GM23338 (cell line): ENCODE data around the gene GUCY1B1. TPM values are rescaled to one million over a fixed set of nuclear protein-coding genes. Genes with fewer than 3 reads are reported as not detected.

Experiments used
- ATAC-seq: fragments of 200-7000 bp; cut with Tn5 transposase; 3 replicates; pipeline ENCODE4 v1.9.1; 2020
- DNase-seq: peaks from one replicate; pipeline ENCODE4 v3.0.0-alpha.2; 2015; ENCODE audit warnings: low spot score
- H2AFZ ChIP-seq: fragments of 200-600 bp; sonication (generic); 2 replicates; pipeline ENCODE4 v1.8.0; 2016; ENCODE audit warnings: antibody characterized with exemption, mild to moderate bottlenecking, moderate library complexity
- H3F3A ChIP-seq: fragments of 200-600 bp; sonication (generic); replicated peaks from 2 replicates; pipeline ENCODE4 v1.8.0; 2017; ENCODE audit warnings: antibody characterized with exemption, mixed run types, low read depth
- H3K27ac ChIP-seq: fragments of 200-600 bp; sonication (generic); 2 replicates; pipeline ENCODE4 v1.6.1; 2016; ENCODE audit warnings: low read depth
- H3K27me3 ChIP-seq: fragments of 200-600 bp; sonication (generic); 2 replicates; pipeline ENCODE4 v1.8.0; 2016; ENCODE audit warnings: mild to moderate bottlenecking, mixed run types, moderate library complexity; ENCODE audit not compliant: insufficient read depth
- H3K36me3 ChIP-seq: fragments of 200-600 bp; sonication (generic); 2 replicates; pipeline ENCODE4 v1.8.0; 2016; ENCODE audit warnings: mild to moderate bottlenecking; ENCODE audit not compliant: insufficient read depth
- H3K4me1 ChIP-seq: fragments of 200-600 bp; sonication (generic); 2 replicates; pipeline ENCODE4 v1.8.0; 2016; ENCODE audit warnings: mild to moderate bottlenecking, moderate library complexity; ENCODE audit not compliant: insufficient read depth
- H3K4me2 ChIP-seq: fragments of 200-600 bp; sonication (generic); 2 replicates; pipeline ENCODE4 v1.7.1; 2017; ENCODE audit warnings: mixed run types
- H3K4me3 ChIP-seq: fragments of 200-600 bp; sonication (generic); 2 replicates; pipeline ENCODE4 v1.6.1; 2016; ENCODE audit warnings: mixed run types
- H3K79me2 ChIP-seq: fragments of 200-600 bp; sonication (generic); replicated peaks from 2 replicates; pipeline ENCODE4 v1.8.0; 2017; ENCODE audit warnings: mild to moderate bottlenecking; ENCODE audit not compliant: insufficient read depth
- H3K9me2 ChIP-seq: fragments of 200-600 bp; sonication (generic); 2 replicates; pipeline ENCODE4 v1.8.0; 2017; ENCODE audit not compliant: insufficient read depth
- H4K20me1 ChIP-seq: fragments of 200-600 bp; sonication (generic); replicated peaks from 2 replicates; pipeline ENCODE4 v1.8.0; 2017; ENCODE audit warnings: mild to moderate bottlenecking; ENCODE audit not compliant: insufficient read depth
- H3K27ac Mint-ChIP-seq: 2 replicates; pipeline ENCODE4 v1.8.0; 2020; ENCODE audit warnings: inconsistent platforms, mild to moderate bottlenecking, moderate library complexity, mixed read lengths
- H3K27me3 Mint-ChIP-seq: 3 replicates; pipeline ENCODE4 v1.8.0; 2022; ENCODE audit warnings: low read depth, mild to moderate bottlenecking, moderate library complexity, mixed read lengths, inconsistent platforms; ENCODE audit not compliant: insufficient read depth, poor library complexity
- H3K36me3 Mint-ChIP-seq: 3 replicates; pipeline ENCODE4 v1.8.0; 2021; ENCODE audit warnings: low read depth, mild to moderate bottlenecking, inconsistent platforms, moderate library complexity, mixed read lengths
- H3K4me1 Mint-ChIP-seq: 3 replicates; pipeline ENCODE4 v1.8.0; 2020; ENCODE audit warnings: mild to moderate bottlenecking, inconsistent platforms, mixed read lengths
- H3K4me3 Mint-ChIP-seq: 3 replicates; pipeline ENCODE4 v1.8.0; 2021; ENCODE audit warnings: moderate library complexity, mild to moderate bottlenecking, inconsistent platforms, mixed read lengths
- H3K9me3 Mint-ChIP-seq: 3 replicates; pipeline ENCODE4 v1.8.0; 2020; ENCODE audit warnings: moderate library complexity, mild to moderate bottlenecking, inconsistent platforms, mixed read lengths
- CREB1 ChIP-seq: fragments of 250-450 bp; sonication (Bioruptor Pico); IDR thresholded peaks from 2 replicates; pipeline ENCODE4 v1.5.0; 2020; ENCODE audit warnings: low read depth, mild to moderate bottlenecking, moderate library complexity
- CTCF ChIP-seq, 2 experiments: fragments of 200-600 bp in 1 of 2; sonication (generic) in 1 of 2; conservative IDR thresholded peaks; 2 replicates each; pipeline versions ENCODE4 v1.5.1 to v1.6.1; 2016 to 2017; ENCODE audit warnings: antibody characterized with exemption in 2 of 2, low read depth in 2 of 2, mild to moderate bottlenecking in 2 of 2, moderate library complexity in 1 of 2
- JUNB ChIP-seq: IDR thresholded peaks from one replicate; pipeline ENCODE4 v1.6.1; 2016; ENCODE audit warnings: antibody characterized with exemption; ENCODE audit not compliant: unreplicated experiment
- NANOG ChIP-seq: IDR thresholded peaks from 2 replicates; pipeline ENCODE4 v1.6.1; 2016; ENCODE audit warnings: antibody characterized with exemption, borderline replicate concordance
- POLR2AphosphoS5 ChIP-seq: IDR thresholded peaks from 2 replicates; pipeline ENCODE4 v1.6.1; 2016; ENCODE audit warnings: antibody characterized with exemption, low read depth
- STAT1 ChIP-seq: IDR thresholded peaks from one replicate; pipeline ENCODE4 v1.6.1; 2016; ENCODE audit warnings: antibody characterized with exemption; ENCODE audit not compliant: unreplicated experiment
- ZNF331 ChIP-seq: fragments of 250-450 bp; sonication (Bioruptor Pico); IDR thresholded peaks from 2 replicates; pipeline ENCODE4 v1.5.0; 2020; ENCODE audit warnings: low read depth, mild to moderate bottlenecking, moderate library complexity
- polyA plus RNA-seq: library from polyadenylated mRNA; unstranded; fragments of >200 nt; fragmentation: Nextera tagmentation; extraction: Ambion mirVana; gene quantifications from 2 replicates; pipeline ENCODE4 v1.2.1, GENCODE V29; 2016
- total RNA-seq: library from RNA; depleted of rRNA; stranded (reverse); fragments of >200 nt; shearing (Covaris generic); gene quantifications from 2 replicates; pipeline ENCODE4 v1.2.3, GENCODE V29; 2014
- TF ChIP-seq, protein P1 (sequence below): IDR thresholded peaks from one replicate; pipeline ENCODE4 v1.6.1; 2018; ENCODE audit warnings: antibody characterized with exemption; ENCODE audit not compliant: unreplicated experiment
- TF ChIP-seq, protein P2 (sequence below): IDR thresholded peaks from 2 replicates; pipeline ENCODE4 v1.6.1; 2016; ENCODE audit warnings: antibody characterized with exemption

Gene GUCY1B1
- total and polyA plus RNA-seq, 2 experiments from 2014 or later = 2.6 to 4.3 TPM

DNA sequence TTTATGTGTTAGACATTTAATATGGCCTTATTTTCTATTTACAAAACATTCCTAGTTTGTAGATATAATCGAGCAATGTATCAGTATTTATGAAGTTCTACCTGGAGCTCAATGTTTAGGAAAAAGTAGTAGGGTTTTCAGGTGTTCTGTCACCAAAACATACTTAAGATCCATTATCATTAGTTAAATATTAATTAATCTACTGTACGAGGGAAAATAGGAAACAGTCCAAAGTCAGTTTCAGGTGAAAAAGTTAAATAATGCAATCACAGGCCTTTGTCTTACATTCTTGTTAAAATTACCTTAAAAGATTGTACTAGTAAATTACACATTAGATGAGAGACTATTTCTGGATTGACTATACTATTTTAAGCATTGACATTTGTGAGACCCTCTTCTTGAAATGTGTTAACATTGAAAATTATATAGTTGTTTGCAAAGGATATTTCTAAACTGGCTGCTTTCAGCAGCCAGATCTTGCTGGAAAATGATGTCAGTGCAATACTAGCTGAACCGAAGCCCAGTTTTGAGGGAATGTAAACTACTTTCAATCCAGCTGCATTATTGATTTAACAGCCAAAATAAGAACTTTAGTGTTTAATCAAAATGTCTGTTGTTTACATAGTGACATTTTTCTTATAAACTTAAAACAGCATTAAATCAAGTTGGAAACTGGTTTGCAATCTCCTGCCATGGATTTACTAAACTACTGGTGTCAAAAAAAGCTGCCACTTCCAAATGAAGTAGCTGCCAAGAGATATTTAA is 19.3 kb downstream of the GUCY1B1 start:
- ATAC-seq = no peak
- Mint-ChIP-seq H3K36me3 (no peaks in the 10 kb centered on the region), H3K4me1 (peaks cover 26% of the 10 kb centered on the region), H3K9me3 (no peaks in the 10 kb centered on the region), H3K27me3 (peaks cover 2% of the 10 kb centered on the region), H3K4me3 (no peak overlapping the region), H3K27ac (no peak overlapping the region)
- DNase-seq = no peak
- no peak overlapping the region for H3K27ac ChIP-seq
- H3K79me2 ChIP-seq = no peaks in the 10 kb centered on the region
- no peak overlapping the region for H3K4me3 ChIP-seq
- TF ChIP-seq, protein P1, sequence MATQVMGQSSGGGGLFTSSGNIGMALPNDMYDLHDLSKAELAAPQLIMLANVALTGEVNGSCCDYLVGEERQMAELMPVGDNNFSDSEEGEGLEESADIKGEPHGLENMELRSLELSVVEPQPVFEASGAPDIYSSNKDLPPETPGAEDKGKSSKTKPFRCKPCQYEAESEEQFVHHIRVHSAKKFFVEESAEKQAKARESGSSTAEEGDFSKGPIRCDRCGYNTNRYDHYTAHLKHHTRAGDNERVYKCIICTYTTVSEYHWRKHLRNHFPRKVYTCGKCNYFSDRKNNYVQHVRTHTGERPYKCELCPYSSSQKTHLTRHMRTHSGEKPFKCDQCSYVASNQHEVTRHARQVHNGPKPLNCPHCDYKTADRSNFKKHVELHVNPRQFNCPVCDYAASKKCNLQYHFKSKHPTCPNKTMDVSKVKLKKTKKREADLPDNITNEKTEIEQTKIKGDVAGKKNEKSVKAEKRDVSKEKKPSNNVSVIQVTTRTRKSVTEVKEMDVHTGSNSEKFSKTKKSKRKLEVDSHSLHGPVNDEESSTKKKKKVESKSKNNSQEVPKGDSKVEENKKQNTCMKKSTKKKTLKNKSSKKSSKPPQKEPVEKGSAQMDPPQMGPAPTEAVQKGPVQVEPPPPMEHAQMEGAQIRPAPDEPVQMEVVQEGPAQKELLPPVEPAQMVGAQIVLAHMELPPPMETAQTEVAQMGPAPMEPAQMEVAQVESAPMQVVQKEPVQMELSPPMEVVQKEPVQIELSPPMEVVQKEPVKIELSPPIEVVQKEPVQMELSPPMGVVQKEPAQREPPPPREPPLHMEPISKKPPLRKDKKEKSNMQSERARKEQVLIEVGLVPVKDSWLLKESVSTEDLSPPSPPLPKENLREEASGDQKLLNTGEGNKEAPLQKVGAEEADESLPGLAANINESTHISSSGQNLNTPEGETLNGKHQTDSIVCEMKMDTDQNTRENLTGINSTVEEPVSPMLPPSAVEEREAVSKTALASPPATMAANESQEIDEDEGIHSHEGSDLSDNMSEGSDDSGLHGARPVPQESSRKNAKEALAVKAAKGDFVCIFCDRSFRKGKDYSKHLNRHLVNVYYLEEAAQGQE = no peak
- no peak for TF ChIP-seq ZNF331 (CRISPR knock-in tag)
- TF ChIP-seq, protein P2, sequence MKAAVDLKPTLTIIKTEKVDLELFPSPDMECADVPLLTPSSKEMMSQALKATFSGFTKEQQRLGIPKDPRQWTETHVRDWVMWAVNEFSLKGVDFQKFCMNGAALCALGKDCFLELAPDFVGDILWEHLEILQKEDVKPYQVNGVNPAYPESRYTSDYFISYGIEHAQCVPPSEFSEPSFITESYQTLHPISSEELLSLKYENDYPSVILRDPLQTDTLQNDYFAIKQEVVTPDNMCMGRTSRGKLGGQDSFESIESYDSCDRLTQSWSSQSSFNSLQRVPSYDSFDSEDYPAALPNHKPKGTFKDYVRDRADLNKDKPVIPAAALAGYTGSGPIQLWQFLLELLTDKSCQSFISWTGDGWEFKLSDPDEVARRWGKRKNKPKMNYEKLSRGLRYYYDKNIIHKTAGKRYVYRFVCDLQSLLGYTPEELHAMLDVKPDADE = no peak
- no peaks in the 10 kb centered on the region for H3K27me3 ChIP-seq
- H3K9me2 ChIP-seq = no peaks in the 10 kb centered on the region
- no peaks in the 10 kb centered on the region for H4K20me1 ChIP-seq
- H3F3A ChIP-seq = no peaks in the 10 kb centered on the region
- H3K4me2 ChIP-seq = peak overlapping the region; percentile 23; the same call in 1 of the 2 replicates
- peaks cover 29% of the 10 kb centered on the region for H3K4me1 ChIP-seq
- no peaks in the 10 kb centered on the region for H3K36me3 ChIP-seq
- H2AFZ ChIP-seq = no peak overlapping the region

DNA sequence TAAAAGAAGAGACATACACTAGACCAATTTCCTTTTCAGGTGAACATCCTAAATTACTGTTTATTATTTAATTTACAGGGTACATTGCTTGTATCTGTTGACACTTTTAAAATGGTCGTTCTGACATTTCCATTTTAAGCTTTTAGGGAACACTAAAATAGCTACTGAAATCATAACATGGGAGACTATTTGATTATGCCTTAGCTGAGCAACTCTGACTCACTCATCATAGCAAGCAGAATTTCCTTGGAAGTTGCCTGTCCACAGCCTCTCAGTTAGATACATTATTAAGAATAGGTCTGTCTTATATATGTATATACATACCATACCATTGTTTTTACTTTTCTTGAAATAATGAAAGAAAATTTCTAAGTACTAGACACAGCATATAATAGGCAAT is 22.0 kb downstream of the GUCY1B1 start:
- Histone ChIP-seq H3K36me3 (no peaks in the 10 kb centered on the region), H3F3A (no peaks in the 10 kb centered on the region), H3K27ac (no peak overlapping the region), H2AFZ (no peak overlapping the region), H3K9me2 (no peaks in the 10 kb centered on the region), H3K4me2 (no peak overlapping the region), H3K27me3 (no peaks in the 10 kb centered on the region), H3K4me1 (peaks cover 35% of the 10 kb centered on the region), H3K79me2 (no peaks in the 10 kb centered on the region), H4K20me1 (no peaks in the 10 kb centered on the region), H3K4me3 (no peak overlapping the region)
- ATAC-seq = no peak
- Mint-ChIP-seq H3K27ac (no peak overlapping the region), H3K36me3 (no peaks in the 10 kb centered on the region), H3K9me3 (no peaks in the 10 kb centered on the region), H3K4me1 (peaks cover 32% of the 10 kb centered on the region), H3K4me3 (no peak overlapping the region), H3K27me3 (no peaks in the 10 kb centered on the region)
- DNase-seq = no peak
- no peak for TF ChIP-seq ZNF331 (CRISPR knock-in tag)
- TF ChIP-seq, protein P1 = no peak
- no peak for TF ChIP-seq NANOG
- TF ChIP-seq CTCF (conservative IDR thresholded peaks at IDR 0.05; ENCODE audit: low read depth in 2 of 2) = no peak
- TF ChIP-seq CREB1 = no peak
- TF ChIP-seq, protein P2 = no peak
- TF ChIP-seq JUNB = no peak
- TF ChIP-seq STAT1 = no peak
- TF ChIP-seq POLR2AphosphoS5 = no peak
